Large intestine (tissue), 3 donors: ENCODE results near the gene NKAIN2. TPM values are rescaled to one million over a fixed set of nuclear protein-coding genes. Genes with fewer than 3 reads are reported as not detected.

Experiments
- DNase-seq, 2 donors: peaks; one replicate each; pipeline versions ENCODE4 v3.0.0 to v3.0.0-alpha.2; 2013
- H3K27ac ChIP-seq: one replicate; pipeline ENCODE4 v1.5.1; 2013; ENCODE audit warnings: low read length
- H3K27me3 ChIP-seq: 2 replicates; pipeline ENCODE4 v1.6.1; 2013; ENCODE audit warnings: low read length; ENCODE audit not compliant: control insufficient read depth, insufficient read depth
- H3K36me3 ChIP-seq: 2 replicates; pipeline ENCODE4 v1.6.1; 2013; ENCODE audit warnings: low read length; ENCODE audit not compliant: control insufficient read depth, insufficient read depth
- H3K4me1 ChIP-seq: one replicate; pipeline ENCODE4 v1.6.1; 2013; ENCODE audit warnings: low read length; ENCODE audit not compliant: control insufficient read depth, insufficient read depth
- H3K4me3 ChIP-seq: one replicate; pipeline ENCODE4 v1.5.1; 2013; ENCODE audit warnings: low read length
- H3K9me3 ChIP-seq: one replicate; pipeline ENCODE4 v1.6.1; 2013; ENCODE audit warnings: mild to moderate bottlenecking, low read depth, low read length, moderate library complexity; ENCODE audit not compliant: control insufficient read depth
- WGBS: methylation state at CpG from one replicate; pipeline ENCODE4 v1.1.5; 2013; ENCODE audit warnings: low lambda C conversion rate; ENCODE audit not compliant: insufficient coverage; 5-methylcytosine and 5-hydroxymethylcytosine counted together
- polyA plus RNA-seq: library from polyadenylated mRNA; unstranded; fragments of 120-200 nt; gene quantifications from one replicate; pipeline ENCODE4 v1.2.1, GENCODE V29; 2013

Gene NKAIN2
- polyA plus RNA-seq, 1 donor, result 1.3 TPM

GRCh38 chr6:124822204-124822613 lies 1018.5 kb downstream of the NKAIN2 start:
- Histone ChIP-seq H3K36me3 (no peaks in the 10 kb centered on the region), H3K9me3 (no peaks in the 10 kb centered on the region), H3K27me3 (no peaks in the 10 kb centered on the region), H3K4me3 (no peak overlapping the region), H3K27ac (no peak overlapping the region), H3K4me1 (no peaks in the 10 kb centered on the region)
- DNase-seq, result no peak

- H3K9me3 ChIP-seq, result no peaks in the 10 kb centered on the region
- WGBS, result no CpG with 5 or more reads among the region's 3 CpGs
- H3K27ac ChIP-seq, result no peak overlapping the region
- no peak overlapping the region for H3K4me3 ChIP-seq
- no peaks in the 10 kb centered on the region for H3K36me3 ChIP-seq
- H3K4me1 ChIP-seq, result no peaks in the 10 kb centered on the region
- DNase-seq, result no peak
- H3K27me3 ChIP-seq, result no peaks in the 10 kb centered on the region
Measured at GRCh38 chr6:124822721-124823120, 1019.1 kb downstream of the NKAIN2 start.

- Histone ChIP-seq H3K27ac (no peak overlapping the region), H3K9me3 (no peaks in the 10 kb centered on the region), H3K36me3 (no peaks in the 10 kb centered on the region), H3K27me3 (no peaks in the 10 kb centered on the region), H3K4me3 (no peak overlapping the region), H3K4me1 (no peaks in the 10 kb centered on the region)
- WGBS, result no CpG with 5 or more reads among the region's 14 CpGs
- peak in 1 of 2 donors; percentile 7 for DNase-seq
Measured at GRCh38 chr6:124823240-124824111, 1019.8 kb downstream of the NKAIN2 start.

- no peak overlapping the region for H3K4me3 ChIP-seq
- 53% methylated on average over 2 of the region's 2 CpGs for WGBS
- no peaks in the 10 kb centered on the region for H3K9me3 ChIP-seq
- no peaks in the 10 kb centered on the region for H3K36me3 ChIP-seq
- no peak overlapping the region for H3K27ac ChIP-seq
- DNase-seq, result no peak
- no peaks in the 10 kb centered on the region for H3K27me3 ChIP-seq
- no peaks in the 10 kb centered on the region for H3K4me1 ChIP-seq
Measured at GRCh38 chr6:124825564-124825963, 1021.9 kb downstream of the NKAIN2 start.

- WGBS, result 83% methylated on average over 1 of the region's 1 CpG
- no peak for DNase-seq
- Histone ChIP-seq H3K4me3 (no peak overlapping the region), H3K9me3 (no peaks in the 10 kb centered on the region), H3K4me1 (no peaks in the 10 kb centered on the region), H3K27me3 (no peaks in the 10 kb centered on the region), H3K27ac (no peak overlapping the region), H3K36me3 (no peaks in the 10 kb centered on the region)
Measured at GRCh38 chr6:124829822-124830221, 1026.2 kb downstream of the NKAIN2 start.

- Histone ChIP-seq H3K9me3 (no peaks in the 10 kb centered on the region), H3K36me3 (no peaks in the 10 kb centered on the region), H3K4me3 (no peak overlapping the region), H3K27me3 (no peaks in the 10 kb centered on the region), H3K4me1 (no peaks in the 10 kb centered on the region), H3K27ac (no peak overlapping the region)
- no peak for DNase-seq
Measured at GRCh38 chr6:124830506-124830905, 1026.8 kb downstream of the NKAIN2 start.

GRCh38 chr6:124854338-124854922 lies 1050.8 kb downstream of the NKAIN2 start:
- Histone ChIP-seq H3K27me3 (no peaks in the 10 kb centered on the region), H3K27ac (no peak overlapping the region), H3K9me3 (no peaks in the 10 kb centered on the region), H3K36me3 (no peaks in the 10 kb centered on the region), H3K4me1 (no peaks in the 10 kb centered on the region), H3K4me3 (no peak overlapping the region)
- WGBS, result no CpG with 5 or more reads among the region's 1 CpG
- no peak for DNase-seq

GRCh38 chr6:124857746-124858145 lies 1054.1 kb downstream of the NKAIN2 start:
- Histone ChIP-seq H3K36me3 (no peaks in the 10 kb centered on the region), H3K27me3 (no peaks in the 10 kb centered on the region), H3K4me1 (no peaks in the 10 kb centered on the region), H3K4me3 (no peak overlapping the region), H3K9me3 (no peaks in the 10 kb centered on the region), H3K27ac (no peak overlapping the region)
- no CpG with 5 or more reads among the region's 3 CpGs for WGBS
- DNase-seq, result no peak

- no peaks in the 10 kb centered on the region for H3K9me3 ChIP-seq
- no peak overlapping the region for H3K27ac ChIP-seq
- H3K36me3 ChIP-seq, result no peaks in the 10 kb centered on the region
- WGBS, result 83% methylated on average over 1 of the region's 3 CpGs
- no peak for DNase-seq
- no peaks in the 10 kb centered on the region for H3K4me1 ChIP-seq
- H3K27me3 ChIP-seq, result no peaks in the 10 kb centered on the region
- no peak overlapping the region for H3K4me3 ChIP-seq
Measured at GRCh38 chr6:124858564-124858963, 1054.9 kb downstream of the NKAIN2 start.

GRCh38 chr6:124859366-124859765 lies 1055.7 kb downstream of the NKAIN2 start:
- Histone ChIP-seq H3K9me3 (no peaks in the 10 kb centered on the region), H3K27ac (no peak overlapping the region), H3K36me3 (no peaks in the 10 kb centered on the region), H3K4me3 (no peak overlapping the region), H3K27me3 (no peaks in the 10 kb centered on the region), H3K4me1 (no peaks in the 10 kb centered on the region)
- no peak for DNase-seq
- WGBS, result 100% methylated on average over 1 of the region's 1 CpG

GRCh38 chr6:124866040-124866439 lies 1062.4 kb downstream of the NKAIN2 start:
- WGBS, result no CpG with 5 or more reads among the region's 1 CpG
- no peaks in the 10 kb centered on the region for H3K4me1 ChIP-seq
- H3K36me3 ChIP-seq, result no peaks in the 10 kb centered on the region
- H3K27ac ChIP-seq, result no peak overlapping the region
- no peaks in the 10 kb centered on the region for H3K27me3 ChIP-seq
- no peaks in the 10 kb centered on the region for H3K9me3 ChIP-seq
- DNase-seq, result no peak
- H3K4me3 ChIP-seq, result no peak overlapping the region
